ENCODE measurements around the gene C1QTNF12. TPM values are rescaled to one million over a fixed set of nuclear protein-coding genes. Genes with fewer than 3 reads are reported as not detected.

C1QTNF12 gene
- total and polyA plus RNA-seq, 2 of the 8 experiments (the other 6 are each of a cell fraction or from before 2014, with no cell fraction given) = 2.1 to 3.7 TPM

GRCh38 chr1:1220197-1220596 is 26.3 kb downstream of the C1QTNF12 start:
- Histone ChIP-seq H3K4me3 (ENCODE audit: extremely low read depth in 1 of 4, insufficient read depth in 2 of 4, low read depth in 3 of 4, low read length in 4 of 4) (no peak overlapping the region), H2BK5ac (ENCODE audit: low read depth, low read length) (no peak overlapping the region; the same call in 1 of the 2 replicates), H3K79me2 (ENCODE audit: control insufficient read depth in 1 of 2, insufficient read depth in 2 of 2, low read length in 2 of 2) (no peaks in the 10 kb centered on the region; a peak in 1 of 4 replicates), H3K4ac (replicated peaks; ENCODE audit: insufficient read length, low read depth, low read length) (no peak overlapping the region), H4K91ac (replicated peaks; ENCODE audit: insufficient read length, low read length) (no peak overlapping the region), H3K27me3 (replicated peaks in 1 of 4; ENCODE audit: control insufficient read depth in 3 of 4, extremely low read depth in 1 of 4, insufficient read depth in 3 of 4, low read length in 3 of 4) (no peaks in the 10 kb centered on the region), H3K23me2 (ENCODE audit: low read depth, low read length) (no peaks in the 10 kb centered on the region), H3K9me3 (ENCODE audit: insufficient read depth in 2 of 2, low read depth in 1 of 2, low read length in 1 of 2) (no peaks in the 10 kb centered on the region), H4K5ac (ENCODE audit: insufficient read length, low read depth, low read length) (no peak overlapping the region), H2AK5ac (ENCODE audit: low read depth, low read length) (no peak overlapping the region), H3K79me1 (ENCODE audit: low read depth, low read length) (peaks cover 7% of the 10 kb centered on the region), H2BK20ac (ENCODE audit: low read length) (no peak overlapping the region), H3K18ac (ENCODE audit: extremely low read depth, low read length) (no peak overlapping the region), H2BK15ac (ENCODE audit: low read length) (no peak overlapping the region), H3K36me3 (ENCODE audit: control insufficient read depth in 2 of 4, insufficient read depth in 4 of 4, low read length in 3 of 4) (peaks cover 2 to 36% (median 16%) of the 10 kb centered on the region in 4 experiments; a peak in 7 of 8 replicates), H3K4me2 (ENCODE audit: insufficient read depth in 1 of 2, low read depth in 2 of 2, low read length in 2 of 2) (no peak overlapping the region), H3K9ac (replicated peaks in 1 of 4; ENCODE audit: extremely low read depth in 1 of 4, low read depth in 3 of 4, low read length in 3 of 4) (no peak overlapping the region), H3K56ac (replicated peaks; ENCODE audit: insufficient read length, low read depth, low read length) (no peak overlapping the region), H2BK120ac (replicated peaks; ENCODE audit: low read depth, low read length) (no peak overlapping the region), H3K27ac (ENCODE audit: low read depth, low read length) (no peak overlapping the region), H3K4me1 (replicated peaks in 1 of 4; ENCODE audit: control insufficient read depth in 3 of 4, insufficient read depth in 4 of 4, low read length in 3 of 4) (no peaks in the 10 kb centered on the region), H2AFZ (ENCODE audit: low read length) (no peak overlapping the region), H4K8ac (ENCODE audit: extremely low read depth, insufficient read depth, low read length) (no peak overlapping the region), H4K20me1 (replicated peaks in 1 of 2; ENCODE audit: control insufficient read depth in 1 of 2, insufficient read depth in 2 of 2, low read length in 2 of 2) (peaks cover 3 to 16% of the 10 kb centered on the region in 2 experiments), H2BK12ac (ENCODE audit: low read depth, low read length) (no peak overlapping the region), H3K14ac (ENCODE audit: insufficient read length) (no peak overlapping the region), H3K23ac (ENCODE audit: insufficient read length) (no peak overlapping the region)
- ChIA-PET CTCF (ENCODE audit: partially characterized antibody) (interaction anchor here (1.1 kb wide), 1 partner anchor 58 kb away, joined by 3 read pairs; no protein-coding TSS in a partner anchor), POLR2A (ENCODE audit: partially characterized antibody) (interaction anchor here (0.8 to 1.1 kb wide), 2 partner anchors 11 to 98 kb away, joined by 3 read pairs; no protein-coding TSS in a partner anchor)
- DNase-seq (ENCODE audit: low read depth in 1 of 2, low spot score in 2 of 2) = no peak
- WGBS, 2 experiments (ENCODE audit: extremely low coverage in 1 of 2, insufficient coverage in 1 of 2, insufficient read length in 1 of 2, insufficient replicate concordance in 2 of 2, low coverage in 1 of 2, low lambda C conversion rate in 2 of 2, missing lambda C conversion rate in 1 of 2) = 92% methylated on average over 21 of the region's 24 CpGs; no CpG with 5 or more reads in 1 of the 2 experiments
- no peak for FAIRE-seq
- TF ChIP-seq BCL11A (IDR thresholded peaks at IDR 0.05; ENCODE audit: low read depth in 2 of 2, low read length in 2 of 2) = no peak
- no peak for TF ChIP-seq JUND (IDR thresholded peaks at IDR 0.05; ENCODE audit: low read length)
- no peak for TF ChIP-seq SIX5 (IDR thresholded peaks at IDR 0.05; ENCODE audit: low read depth, low read length)
- TF ChIP-seq KDM1A (IDR thresholded peaks at IDR 0.05; ENCODE audit: borderline replicate concordance, low read length) = no peak
- no peak for TF ChIP-seq CREB1 (IDR thresholded peaks at IDR 0.05)
- TF ChIP-seq SP1 (IDR thresholded peaks at IDR 0.05; ENCODE audit: low read depth, low read length) = no peak
- TF ChIP-seq SIN3A (conservative IDR thresholded peaks at IDR 0.05 in 1 of 2, IDR thresholded peaks at IDR 0.05 in 1 of 2; ENCODE audit: low read depth in 1 of 2, low read length in 2 of 2) = no peak
- no peak for TF ChIP-seq PHF8 (conservative IDR thresholded peaks at IDR 0.05; ENCODE audit: low read depth, low read length)
- TF ChIP-seq SP4 (IDR thresholded peaks at IDR 0.05; ENCODE audit: low read length) = no peak
- TF ChIP-seq TAF7 (optimal IDR thresholded peaks at IDR 0.05; ENCODE audit: borderline replicate concordance, low read depth, low read length) = no peak
- no peak for TF ChIP-seq ATF2 (IDR thresholded peaks at IDR 0.05; ENCODE audit: low read length)
